ENCODE results near the gene ECHDC3. TPM values are rescaled to one million over a fixed set of nuclear protein-coding genes. Genes with fewer than 3 reads are reported as not detected.

The ECHDC3 gene, protein sequence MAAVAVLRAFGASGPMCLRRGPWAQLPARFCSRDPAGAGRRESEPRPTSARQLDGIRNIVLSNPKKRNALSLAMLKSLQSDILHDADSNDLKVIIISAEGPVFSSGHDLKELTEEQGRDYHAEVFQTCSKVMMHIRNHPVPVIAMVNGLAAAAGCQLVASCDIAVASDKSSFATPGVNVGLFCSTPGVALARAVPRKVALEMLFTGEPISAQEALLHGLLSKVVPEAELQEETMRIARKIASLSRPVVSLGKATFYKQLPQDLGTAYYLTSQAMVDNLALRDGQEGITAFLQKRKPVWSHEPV
- total RNA-seq, result 1.5 and 1.8 TPM in 2 replicates

DNA sequence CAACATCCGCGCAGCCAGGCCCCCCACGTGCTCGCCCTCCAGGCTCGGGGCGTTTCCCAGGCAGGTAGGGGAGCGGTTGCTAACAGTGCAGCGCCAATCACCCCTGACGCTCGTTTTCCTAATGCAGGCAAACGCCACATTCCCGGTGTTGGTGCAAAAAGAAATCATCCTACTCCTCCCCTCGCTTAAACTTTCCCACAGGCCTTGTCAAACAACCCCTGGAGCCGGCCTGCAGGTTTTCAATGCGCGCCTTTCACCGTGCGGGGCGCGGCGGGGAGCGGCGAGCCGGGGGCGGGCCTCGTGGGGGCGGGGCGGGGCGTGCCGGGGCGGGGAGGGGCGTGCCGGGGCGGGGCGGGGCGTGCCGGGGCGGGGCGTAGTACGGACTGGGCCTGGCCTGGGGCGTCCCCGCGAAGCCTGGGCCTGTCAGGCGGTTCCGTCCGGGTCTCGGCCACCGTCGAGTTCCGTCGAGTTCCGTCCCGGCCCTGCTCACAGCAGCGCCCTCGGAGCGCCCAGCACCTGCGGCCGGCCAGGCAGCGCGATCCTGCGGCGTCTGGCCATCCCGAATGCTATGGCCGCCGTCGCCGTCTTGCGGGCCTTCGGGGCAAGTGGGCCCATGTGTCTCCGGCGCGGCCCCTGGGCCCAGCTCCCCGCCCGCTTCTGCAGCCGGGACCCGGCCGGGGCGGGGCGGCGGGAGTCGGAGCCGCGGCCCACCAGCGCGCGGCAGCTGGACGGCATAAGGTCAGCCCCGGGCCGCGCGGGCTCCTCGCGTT is at the start of gene ECHDC3:
ECHDC3 (plus strand) TSS at position 374 of the 770 bp plus-strand sequence; CDS start at position 569, 195 bp downstream.

Other genes with a start within 250 kb of the ECHDC3 start
- 11.4 and 15.6 TPM in 2 replicates for gene USP6NL, start 130.7 kb upstream of the ECHDC3 start, total RNA-seq
- 4.0 and 5.0 TPM in 2 replicates for gene PROSER2, start 81.0 kb downstream of the ECHDC3 start, total RNA-seq